GM12872 (cell line): ENCODE measurements around the gene LANCL1.

Experiments
- TF ChIP-seq, protein P1 (sequence below): IDR thresholded peaks from 3 replicates; pipeline ENCODE4 v1.5.1; 2011; ENCODE audit warnings: low read depth, mild to moderate bottlenecking, low read length, moderate library complexity; ENCODE audit not compliant: insufficient read depth

The LANCL1 gene

DNA sequence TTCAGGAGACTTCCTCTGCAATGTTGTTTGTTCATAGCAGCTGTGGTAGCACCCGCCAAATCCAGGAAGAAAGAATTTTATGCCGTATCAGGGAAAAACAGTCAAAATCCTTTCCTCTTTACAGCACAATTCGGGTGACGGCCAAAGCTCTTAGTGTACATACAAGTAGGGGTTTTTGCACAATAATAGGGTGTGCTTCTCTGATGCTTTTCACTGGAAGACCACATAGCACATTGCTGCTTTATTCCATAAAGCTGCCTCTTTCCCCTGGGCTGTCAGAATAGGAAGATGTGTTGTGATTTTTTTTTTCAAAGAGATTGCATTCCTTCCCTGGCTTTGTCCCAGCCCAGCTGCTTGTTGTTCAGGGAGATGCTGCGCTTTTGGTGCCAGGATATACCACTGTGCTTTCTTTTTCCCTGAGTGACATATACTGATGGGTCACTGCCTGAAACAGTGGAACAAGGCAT is 27.2 kb upstream of the LANCL1 start:
- TF ChIP-seq, protein P1, sequence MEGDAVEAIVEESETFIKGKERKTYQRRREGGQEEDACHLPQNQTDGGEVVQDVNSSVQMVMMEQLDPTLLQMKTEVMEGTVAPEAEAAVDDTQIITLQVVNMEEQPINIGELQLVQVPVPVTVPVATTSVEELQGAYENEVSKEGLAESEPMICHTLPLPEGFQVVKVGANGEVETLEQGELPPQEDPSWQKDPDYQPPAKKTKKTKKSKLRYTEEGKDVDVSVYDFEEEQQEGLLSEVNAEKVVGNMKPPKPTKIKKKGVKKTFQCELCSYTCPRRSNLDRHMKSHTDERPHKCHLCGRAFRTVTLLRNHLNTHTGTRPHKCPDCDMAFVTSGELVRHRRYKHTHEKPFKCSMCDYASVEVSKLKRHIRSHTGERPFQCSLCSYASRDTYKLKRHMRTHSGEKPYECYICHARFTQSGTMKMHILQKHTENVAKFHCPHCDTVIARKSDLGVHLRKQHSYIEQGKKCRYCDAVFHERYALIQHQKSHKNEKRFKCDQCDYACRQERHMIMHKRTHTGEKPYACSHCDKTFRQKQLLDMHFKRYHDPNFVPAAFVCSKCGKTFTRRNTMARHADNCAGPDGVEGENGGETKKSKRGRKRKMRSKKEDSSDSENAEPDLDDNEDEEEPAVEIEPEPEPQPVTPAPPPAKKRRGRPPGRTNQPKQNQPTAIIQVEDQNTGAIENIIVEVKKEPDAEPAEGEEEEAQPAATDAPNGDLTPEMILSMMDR: no peak

DNA sequence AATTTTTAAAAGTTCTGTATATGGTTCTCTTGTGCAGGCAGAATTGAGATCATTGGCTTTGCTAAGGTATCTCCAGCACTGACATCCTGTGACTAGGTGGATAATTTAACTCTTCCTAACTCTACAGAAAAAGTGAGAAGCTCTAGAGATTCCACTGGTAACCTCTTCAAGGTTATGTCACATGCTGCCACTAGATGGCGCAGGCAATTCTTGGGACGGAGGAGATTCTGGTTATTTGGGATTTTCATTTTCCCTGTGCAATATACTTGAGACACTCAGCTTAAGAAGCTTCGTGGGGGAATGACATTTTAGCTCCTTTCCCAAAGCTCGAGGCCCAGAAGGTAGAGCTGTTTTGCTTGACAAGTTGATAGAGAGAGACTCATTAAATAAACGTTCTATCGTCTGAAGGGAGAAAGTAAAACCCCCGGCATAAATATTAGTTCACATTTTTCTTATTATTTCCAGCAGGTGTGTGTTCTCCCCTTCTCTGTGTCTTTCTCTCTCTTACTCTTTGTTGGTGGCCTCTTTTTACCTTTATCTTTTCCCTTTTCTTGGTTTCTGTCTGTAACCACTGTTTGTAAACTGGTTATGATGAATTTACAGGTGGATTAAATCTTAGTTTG is 26.6 kb upstream of the LANCL1 start:
- TF ChIP-seq, protein P1: peak; percentile 91

DNA sequence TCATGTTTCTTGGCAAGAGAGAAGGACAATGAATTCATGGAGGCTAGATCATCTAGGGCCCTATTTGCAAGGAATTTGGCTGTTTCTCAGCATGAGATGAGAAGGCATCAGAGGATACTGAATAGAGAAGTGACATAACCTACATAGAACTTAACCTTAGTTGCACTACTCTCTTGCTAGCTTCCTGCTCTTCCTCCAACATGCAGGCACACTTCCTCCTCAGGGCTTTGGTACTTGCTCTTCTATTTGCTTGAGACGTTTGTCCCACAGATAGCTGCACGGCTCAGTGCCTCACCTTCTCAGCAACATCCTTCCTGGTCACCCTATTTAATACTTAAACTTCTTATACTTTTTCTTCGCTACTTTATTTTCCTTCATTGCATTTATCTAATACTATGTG is 20.0 kb upstream of the LANCL1 start:
- TF ChIP-seq, protein P1: no peak

DNA sequence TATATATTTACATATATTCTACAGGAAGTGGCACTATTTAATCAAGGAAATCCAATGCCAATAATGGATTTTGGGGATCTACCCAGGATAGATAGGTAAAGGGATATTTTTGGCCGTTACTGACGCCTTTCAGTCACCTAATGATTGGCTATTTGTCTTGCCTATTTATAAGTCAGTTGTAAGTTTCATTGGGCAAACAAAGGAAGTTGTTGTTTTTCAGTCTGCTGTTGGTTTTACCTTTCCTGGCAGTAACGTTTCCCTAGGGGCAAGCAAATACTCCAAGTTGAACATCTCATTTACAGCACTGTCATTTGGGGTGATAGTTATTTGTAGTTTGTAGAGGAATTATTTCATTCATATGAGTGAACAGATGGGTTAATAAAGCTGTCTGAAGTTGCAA is 17.0 kb upstream of the LANCL1 start:
- TF ChIP-seq, protein P1: no peak

DNA sequence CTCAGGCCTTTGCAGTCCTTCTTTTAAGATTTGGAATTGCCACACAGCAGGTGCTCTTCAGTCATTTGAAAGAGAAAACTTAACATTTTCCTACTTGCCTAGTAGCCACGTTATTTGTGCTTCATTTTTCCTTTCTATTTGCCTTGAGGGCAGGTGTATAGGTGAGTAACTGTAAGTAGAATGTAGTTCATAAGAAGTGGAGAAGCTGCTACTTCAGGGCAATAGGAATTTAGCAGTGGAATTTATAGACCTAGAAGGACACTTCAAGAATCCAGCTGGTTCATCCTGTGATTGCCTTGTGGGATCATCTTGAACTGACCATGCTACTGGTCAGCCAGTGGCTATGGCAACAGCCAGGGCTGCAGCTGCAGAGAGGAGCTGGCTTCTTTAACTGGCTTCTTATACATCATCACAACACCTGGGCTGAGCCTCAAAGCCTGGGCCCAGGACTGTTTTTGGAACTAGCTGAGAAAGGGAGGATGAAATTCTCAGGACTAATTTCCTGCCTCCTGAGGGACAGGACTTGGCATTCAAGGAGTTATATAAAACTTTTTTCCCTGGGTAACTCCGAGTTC is 5.1 kb upstream of the LANCL1 start:
- TF ChIP-seq, protein P1: no peak

DNA sequence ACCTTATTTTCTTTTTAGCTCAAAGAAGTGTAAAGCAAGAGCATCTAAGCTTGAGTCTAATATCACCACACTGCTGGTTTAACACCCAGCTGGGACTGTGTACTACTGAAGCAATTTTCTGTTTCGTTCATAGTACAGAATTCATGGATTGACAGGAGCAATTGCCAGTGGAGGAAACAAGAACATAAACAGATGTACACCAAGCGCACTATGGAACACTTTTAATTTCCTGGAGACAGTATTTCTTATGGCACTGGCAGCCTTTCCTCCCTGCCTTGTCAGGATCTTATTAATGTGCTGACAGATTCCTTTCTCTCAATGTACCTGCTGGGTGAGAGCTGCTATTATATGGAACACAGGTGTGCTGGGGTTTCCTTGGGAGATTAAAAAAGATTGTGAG is 4.2 kb upstream of the LANCL1 start:
- TF ChIP-seq, protein P1: no peak

- TF ChIP-seq, protein P1: no peak
Observed at GRCh38 chr2:210480079-210480478, 3.5 kb upstream of the LANCL1 start.
